SIG-M5 (cell line): ENCODE results near the gene NELL2.
"Not testable (repeated sequence)": the region's sequence is repeated elsewhere in the genome, so short reads cannot be mapped to it uniquely, and the experiment has no call there.

Experiments
- DNase-seq: peaks from one replicate; lab custom pipeline; 2025; lab: John Stamatoyannopoulos, UW

The NELL2 gene

DNA sequence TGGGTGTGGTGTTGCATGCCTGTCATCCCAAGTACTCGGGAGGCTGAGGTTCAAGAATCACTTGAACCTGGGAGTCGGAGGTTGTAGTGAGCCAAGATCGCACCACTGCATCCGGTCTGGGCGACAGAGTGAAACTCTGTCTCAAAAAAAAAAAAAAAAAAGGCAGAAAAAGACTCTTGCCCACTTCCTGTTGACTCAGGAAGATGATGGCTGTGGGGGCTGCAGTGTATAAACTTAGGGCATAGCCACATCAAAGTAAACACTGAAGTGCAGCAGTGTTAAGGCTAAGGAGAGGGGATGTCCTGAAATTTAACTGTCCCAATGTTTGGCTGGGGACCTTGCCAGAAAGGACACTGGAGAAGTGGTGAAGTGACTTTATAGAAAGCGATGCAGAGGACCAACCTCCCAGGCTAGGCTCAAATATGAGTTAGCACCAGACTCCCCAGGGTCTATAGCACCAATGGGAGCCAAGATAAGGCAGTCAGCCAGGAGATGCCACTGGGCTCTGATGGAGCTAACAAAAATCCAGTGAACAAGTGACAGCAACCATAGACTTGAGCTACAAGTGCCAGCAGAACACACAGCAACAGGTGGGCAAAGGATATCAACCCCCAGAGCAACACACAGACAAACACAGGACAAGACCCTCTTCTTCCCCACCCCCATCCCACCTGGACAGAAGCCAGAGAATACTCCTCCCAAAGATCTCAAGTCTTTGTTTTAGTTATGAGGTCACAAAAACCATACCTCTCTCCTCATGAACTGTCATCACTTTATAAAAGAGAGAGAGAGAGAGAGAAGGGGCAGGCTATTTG, 28.0 kb downstream of the NELL2 start:
- DNase-seq: no peak

DNA sequence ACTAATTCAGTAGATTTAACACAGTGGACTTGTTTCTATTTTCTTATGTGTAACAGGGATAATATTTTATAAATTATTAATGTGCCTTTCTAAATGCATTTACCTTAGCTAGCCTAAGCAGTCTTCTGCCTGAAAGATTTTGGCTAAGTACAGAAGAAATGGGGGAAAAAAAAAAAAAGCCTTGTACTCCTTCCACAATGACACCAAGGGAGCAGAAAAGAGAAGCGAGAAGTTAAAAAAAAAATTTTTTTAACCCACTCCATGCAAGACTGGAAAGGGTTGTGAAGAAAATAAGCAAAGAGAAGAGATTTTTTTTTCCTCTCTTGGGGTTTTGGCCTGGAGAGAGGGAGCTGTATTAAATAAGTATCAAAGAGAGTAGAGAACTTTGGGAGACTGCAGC, 28.7 kb downstream of the NELL2 start:
- DNase-seq: no peak

DNA sequence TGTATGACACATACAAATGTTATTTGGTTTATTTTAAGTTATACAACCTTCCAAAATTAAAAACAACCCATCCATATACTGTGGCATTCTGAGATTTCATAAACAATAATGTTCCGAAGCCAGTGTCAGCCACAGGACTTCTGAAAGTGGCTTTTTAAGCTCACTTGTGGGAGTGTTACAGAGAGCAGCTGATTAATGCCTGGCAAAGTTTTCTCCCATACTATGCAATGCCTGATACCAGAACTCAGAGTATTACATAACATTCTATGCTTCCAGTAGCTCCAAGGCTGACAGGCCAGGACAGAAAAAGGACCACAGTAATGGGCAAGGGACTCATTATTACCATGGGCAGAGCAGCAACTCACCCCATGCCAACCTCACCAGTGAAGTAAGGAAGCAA, 29.3 kb downstream of the NELL2 start:
- DNase-seq: no peak

DNA sequence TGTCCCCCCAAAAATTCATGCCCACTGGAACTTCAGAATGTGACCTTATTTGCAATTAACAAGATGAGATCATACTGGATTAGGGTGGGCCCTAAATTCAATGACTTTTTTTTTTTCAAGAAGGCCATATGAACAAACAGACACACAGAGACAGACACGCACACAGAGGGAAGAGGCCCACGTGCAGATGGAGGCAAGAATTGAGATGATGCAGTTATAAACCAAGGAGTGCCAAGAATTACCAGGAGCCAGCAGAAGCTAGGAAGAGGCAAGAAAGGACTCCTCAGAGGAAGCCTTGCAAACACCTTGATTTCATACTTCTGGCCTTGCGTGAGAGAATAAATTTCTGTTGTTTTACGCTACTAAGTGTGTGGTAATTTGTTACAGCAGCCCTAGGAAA, 33.4 kb downstream of the NELL2 start:
- no peak for DNase-seq

DNA sequence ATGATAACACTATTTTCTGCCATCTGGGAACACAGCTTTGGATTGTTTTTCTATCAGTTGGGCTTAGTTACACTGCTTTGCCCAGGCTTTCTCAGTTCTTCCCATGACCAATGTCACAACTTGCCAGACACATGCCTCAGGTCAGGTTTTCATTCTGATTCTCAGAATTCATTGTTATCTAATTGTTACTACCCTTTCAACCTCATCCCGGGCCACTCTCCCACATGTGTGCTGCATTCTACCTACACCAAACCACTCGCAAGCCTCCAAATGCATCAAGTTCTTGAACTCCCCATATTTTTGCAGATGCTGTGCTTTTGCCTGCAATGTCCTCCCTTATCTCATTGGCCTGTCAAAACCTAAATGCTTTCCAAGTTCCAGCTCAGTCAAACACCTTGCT, 36.3 kb downstream of the NELL2 start:
- no peak for DNase-seq

DNA sequence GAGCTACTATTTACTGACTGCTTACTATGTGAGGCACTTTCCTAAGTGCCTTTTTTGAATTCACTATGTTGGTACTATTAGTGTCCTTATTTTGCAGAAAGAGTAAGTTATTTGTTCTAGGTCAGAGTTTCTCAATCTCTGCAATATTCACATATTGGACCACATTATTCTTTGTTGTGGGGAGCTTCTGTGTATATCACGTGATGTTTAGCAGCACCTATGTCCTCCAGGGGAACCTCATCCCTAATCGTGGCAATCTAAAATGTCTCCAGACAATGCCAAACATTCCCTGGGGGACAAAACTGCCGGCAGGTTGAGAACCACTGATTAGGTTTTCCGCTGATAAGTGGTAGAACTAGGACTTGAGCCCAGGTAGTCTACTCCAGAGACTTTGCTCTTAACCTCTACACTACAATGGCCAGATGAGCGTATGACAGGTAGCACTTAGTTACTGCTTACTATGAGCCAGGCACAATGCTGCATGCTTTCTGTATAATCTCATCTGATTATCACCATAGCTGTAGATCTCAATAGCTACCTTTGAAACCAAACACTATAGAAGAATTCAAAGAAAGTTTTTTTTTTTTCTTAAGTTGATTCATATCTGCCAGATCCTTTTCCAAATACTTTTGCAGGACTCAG, 38.9 kb downstream of the NELL2 start:
- DNase-seq: no peak

DNA sequence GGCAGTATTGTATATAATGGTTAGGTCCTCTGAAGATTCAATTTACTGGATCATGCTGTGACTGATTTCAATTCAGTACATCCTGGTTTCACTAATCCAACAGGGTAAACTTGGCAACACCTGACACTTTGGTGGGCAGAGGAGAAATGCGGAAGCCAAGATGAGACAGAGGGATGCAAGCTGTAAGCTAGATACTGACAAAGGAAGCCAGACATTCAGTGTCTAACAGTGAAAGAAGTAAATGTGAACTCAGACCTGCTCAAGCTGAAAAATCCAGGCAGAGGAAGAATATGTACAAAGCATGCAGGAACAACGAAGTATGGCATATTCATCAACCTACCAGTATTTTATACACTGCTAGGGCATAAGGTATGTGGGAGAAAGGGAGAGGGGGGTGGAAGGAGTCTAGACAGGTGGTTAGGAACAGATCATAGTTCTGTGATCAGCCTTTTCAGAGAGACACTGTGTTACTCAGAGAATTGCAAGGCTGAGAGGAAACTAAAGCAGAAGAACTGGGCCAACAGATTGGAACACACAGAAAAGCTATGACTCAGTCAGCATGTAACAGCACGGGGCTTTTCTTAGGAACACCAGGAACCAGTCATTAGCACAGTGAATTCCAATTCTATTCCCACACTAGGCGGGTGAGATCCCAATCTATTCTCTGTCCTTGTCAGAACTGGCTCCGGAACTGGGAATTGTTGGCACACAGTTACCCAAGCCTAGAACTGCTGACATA, 40.3 kb downstream of the NELL2 start:
- DNase-seq: no peak

DNA sequence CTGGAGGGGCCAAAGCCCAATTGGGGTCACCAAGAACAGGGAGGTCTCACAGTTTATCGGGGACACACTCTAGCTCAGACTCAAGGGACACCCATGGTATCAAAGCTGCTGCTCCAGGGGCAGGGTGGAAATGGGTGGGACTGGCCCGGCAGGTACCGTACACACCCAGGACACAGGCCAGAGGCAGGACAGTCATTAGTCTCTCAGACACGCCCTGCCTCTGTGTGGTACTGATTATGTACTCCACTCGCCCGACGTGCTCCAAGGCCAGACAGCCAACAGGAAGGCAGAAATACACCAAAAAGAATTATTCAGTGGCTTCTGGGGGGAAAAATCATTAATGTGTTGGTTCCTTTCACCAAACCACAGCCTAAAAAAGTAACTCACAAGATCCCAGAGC, 41.1 kb downstream of the NELL2 start:
- not testable (repeated sequence) for DNase-seq

DNA sequence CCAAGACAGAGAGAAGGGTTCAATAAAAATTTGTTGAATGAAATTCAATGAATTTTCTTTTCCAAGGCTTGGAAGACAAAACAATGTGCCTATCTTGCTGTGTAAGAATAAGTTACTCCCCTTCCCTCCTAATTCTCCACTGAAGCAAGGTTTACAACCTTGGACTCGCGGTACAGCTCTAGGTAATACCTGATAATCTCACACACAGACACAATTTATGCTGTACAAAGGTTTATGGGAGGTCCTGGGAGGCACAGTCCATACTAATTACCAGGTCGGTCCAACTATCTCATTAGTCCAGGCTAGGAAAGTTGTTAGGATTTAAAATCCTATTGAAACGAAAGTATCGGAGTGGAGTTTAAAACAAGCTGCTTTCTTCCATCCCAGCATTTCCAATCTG, 42.6 kb downstream of the NELL2 start:
- no peak for DNase-seq

DNA sequence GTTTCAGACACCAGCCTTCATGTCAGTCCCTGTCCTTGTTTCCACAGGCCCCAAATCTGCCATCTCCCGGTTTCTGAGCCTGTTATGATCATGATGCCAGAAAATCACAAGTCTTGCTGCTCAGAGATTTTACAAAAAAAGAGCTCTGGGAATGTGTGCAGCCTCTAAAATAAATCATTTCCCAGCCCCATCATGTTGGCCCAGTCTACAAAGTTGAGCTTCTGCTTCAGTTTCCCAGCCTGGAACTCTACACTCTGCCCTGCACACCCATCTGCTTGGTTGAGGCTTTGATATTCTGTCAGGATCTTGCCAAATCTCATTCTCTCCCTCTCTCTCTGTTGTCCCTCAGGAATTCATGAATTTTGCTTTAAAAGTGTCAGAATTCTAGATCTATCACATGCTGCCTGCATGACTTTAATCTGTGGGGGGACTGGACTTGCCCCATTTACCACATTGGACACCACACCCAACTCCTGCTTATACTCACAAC, 45.5 kb downstream of the NELL2 start:
- no peak for DNase-seq

DNA sequence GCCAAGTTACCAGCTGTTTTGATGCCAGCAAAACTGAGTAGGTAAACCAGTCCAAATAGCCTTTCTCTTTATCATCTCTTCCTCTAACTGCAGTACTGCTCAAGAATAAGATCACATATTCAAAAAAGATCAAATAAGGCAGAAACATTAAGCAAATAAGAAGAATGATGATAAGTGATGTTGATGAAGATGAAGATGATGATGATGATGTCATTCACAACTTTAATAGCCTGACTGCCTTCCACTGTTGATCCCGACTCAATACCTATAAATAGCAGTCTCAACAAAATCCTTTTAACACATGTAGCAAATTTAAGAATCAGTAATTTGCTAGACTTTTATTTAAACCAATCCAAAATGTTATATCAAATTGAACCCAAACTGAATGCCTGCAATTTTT, 47.1 kb downstream of the NELL2 start:
- DNase-seq: no peak

DNA sequence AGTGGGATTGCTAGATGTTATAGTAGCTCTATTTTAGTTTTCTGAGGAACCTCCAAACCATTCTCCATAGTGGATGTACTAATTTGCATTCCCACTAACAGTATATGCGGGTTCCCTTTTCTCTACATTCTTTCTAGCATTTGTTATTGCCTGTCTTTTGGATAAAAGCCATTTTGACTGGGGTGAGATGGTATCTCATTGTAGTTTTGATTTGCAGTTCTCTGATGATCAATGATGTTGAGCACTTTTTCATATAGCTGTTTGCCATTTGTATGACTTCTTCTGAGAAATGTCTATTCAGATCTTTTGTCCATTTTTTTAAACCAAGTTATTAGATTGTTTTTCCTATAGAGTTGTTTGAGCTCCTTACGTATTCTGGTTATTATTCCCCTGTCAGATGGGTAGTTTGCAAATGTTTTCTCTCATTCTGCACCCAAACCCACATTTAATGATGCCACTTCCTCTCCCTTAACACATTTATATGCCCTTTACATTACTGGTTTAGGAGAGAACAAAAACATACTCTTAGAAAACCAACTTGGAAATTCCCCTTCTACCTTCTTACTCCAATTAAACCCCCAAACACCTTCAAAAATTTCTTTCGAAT, 48.2 kb downstream of the NELL2 start:
- DNase-seq: no peak

DNA sequence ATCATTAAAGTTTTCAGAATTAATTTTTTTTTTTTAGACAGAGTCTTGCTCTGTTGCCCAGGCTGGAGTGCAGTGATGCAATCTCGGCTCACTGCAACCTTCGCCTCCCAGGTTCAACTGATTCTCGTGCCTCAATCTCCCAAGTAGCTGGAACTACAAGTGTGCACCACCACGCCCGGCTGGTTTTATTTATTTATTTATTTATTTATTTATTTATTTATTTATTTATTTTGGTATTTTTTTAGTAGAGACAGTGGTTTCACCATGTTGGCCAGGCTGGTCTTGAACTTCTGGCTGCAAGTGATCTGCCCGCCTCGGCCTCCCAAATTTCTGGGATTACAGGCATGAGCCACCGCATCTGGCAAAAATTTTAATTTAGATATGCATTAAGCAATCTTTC, 54.4 kb downstream of the NELL2 start:
- DNase-seq: not testable (repeated sequence)

DNA sequence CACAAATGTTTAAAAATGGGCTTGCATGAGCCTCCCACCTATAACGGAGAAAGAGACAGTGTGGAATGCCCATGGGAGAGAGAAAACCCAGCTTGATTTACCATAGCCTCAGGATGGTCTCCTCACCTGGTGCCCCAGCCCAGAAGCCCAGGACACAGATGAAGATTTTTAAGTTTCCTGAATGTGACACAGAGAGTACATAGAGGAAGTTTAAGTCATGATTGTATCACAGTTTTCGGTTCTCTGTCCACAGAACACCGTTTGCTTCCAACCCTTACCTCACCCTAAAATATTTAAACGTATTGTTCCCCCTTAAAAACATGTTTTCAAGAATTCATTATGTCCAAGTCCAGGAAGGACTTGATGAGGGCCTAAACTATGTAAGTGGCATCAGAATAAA, 56.2 kb downstream of the NELL2 start:
- no peak for DNase-seq

DNA sequence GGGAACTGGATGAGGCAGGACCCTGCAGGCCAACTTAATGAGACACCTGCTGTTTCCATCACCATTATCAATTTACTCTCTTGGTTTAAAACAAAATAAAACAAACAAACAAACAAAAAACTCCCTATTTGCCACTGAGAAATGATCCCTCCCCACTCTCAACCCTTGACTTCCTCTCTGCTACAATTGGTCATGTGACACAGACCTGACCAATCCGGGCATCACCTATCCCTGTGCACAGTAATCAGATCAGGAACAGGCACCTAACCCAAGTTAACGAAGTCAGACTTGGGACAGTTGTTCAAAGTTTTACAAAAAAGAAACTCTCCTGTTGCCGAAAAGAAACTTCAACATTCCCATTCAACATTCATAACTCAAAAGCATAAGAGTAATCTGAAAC, 58.4 kb downstream of the NELL2 start:
- DNase-seq: no peak

DNA sequence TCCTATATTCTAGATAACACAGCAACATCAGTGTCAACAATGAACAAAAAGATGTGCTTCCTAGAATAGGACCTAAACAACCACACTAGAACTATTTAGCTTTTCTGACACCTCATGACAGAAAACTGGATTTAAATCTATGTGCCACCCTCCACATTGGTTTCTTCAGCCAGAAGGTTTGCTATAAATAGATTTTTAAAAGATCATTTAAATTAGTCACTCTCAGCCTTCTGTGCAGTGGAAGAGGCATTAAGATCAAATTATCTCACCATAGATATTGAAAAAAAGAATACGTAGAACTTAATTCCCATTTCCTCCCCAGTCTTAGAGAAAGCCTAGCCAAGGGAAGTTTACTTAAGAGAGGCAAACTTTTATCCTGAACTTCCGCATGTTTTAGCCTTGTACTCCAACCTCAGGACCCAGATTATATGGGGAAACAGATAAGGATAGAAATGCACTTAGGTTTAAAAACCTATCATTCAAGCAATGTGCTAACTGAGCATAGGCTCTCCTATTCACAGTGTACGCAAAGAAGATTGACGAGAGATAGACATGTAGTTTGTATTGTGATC, 59.6 kb downstream of the NELL2 start:
- no peak for DNase-seq

DNA sequence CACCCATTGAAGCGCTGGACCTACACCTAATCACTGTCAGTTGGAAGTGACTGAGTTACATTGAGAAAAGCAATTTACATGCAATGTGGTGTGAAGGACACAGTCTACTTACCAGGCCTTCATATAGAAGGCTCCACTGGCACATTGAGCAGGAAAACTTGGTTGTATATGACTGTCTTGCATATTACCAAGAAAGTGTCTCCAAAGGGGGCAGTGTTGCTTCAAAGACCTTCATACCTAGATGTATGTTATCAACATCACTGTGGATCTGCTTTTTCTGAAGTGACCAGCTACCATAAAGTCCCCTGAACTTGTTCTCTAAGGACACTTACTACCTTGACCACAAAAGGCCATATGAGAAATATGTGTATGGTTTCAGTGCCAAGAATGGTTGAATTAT, 64.1 kb downstream of the NELL2 start:
- no peak for DNase-seq

DNA sequence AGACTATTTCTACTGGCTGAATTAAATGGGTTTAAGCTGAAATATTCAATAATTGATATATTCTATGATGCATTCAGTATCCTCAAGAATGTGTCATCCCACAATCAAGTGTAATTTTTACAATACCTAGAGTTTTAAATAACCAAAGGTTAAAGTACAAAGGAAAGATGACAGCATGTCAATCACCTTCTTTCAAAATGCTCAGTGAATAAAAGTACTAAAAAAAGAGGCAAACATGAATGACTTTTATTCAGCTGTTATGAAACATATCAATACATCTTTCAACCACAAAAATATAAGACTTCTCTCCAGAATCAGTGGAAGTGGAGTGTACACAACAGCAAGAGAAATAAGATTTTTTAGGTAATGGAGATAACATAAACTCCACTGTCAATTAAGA, 72.0 kb downstream of the NELL2 start:
- DNase-seq: no peak

DNA sequence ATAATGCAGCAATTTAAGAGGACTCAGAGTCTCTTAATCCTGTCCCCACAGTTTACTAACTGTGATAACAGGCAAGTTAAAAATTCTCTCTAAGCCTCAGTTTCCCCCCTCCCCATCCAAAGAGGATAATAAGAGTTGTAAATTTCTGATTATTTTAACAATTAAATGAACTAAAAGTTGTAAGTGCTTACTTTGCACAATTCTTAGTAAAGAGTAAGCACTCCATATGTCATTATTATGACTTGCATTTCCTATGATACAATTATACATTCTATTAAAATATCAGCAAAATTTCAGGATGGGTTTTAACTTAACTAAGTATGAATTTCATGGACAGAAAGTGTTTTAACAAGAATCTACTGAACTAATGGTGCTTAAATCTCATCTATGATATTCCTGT, 80.1 kb downstream of the NELL2 start:
- DNase-seq: no peak

DNA sequence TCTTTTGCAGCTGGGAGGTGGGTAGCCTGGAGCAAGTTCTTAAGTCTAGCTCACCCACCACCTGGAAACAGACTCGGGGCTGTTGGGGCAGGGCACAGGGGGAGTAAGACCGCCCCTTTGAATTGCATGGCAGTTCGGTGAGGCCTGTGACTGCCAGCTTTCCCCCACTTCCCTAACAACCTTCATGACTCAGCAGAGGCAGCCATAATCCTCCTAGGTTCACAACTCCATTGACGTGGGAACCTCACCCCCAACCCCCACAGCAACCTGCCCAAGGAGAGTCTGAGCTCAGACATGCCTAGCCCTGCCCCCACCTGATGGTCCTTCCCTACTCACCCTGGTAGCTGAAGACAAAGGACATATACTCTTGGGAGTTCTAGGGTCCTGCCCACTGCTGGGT, 87.4 kb downstream of the NELL2 start:
- DNase-seq: no peak

DNA sequence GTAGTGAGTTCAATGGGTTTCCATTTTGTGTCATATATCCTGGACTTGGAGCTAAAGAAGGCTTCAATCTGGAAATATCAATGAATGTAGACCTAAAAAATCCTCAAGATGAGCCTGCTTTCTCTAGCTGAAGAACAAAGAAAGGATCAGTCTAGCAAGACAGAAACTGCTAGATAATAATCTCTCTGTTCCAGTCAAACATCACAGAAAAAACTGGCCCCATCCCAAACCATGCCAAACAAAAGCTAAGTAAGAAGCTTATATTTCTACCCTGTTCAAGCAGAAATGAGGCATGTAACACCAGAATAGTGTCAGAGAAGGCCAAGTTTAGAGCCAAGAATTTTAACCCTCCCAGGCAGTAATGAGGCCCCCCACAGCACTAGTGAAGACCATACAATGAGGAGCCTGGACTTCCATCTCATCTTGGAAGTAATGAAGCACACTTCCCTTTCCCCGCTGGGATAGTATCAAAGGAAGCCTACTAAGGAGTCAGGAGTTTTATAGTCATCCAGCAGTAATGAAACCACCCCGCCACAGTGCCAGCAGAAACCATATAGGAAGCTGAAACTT, 95.8 kb downstream of the NELL2 start:
- no peak for DNase-seq

DNA sequence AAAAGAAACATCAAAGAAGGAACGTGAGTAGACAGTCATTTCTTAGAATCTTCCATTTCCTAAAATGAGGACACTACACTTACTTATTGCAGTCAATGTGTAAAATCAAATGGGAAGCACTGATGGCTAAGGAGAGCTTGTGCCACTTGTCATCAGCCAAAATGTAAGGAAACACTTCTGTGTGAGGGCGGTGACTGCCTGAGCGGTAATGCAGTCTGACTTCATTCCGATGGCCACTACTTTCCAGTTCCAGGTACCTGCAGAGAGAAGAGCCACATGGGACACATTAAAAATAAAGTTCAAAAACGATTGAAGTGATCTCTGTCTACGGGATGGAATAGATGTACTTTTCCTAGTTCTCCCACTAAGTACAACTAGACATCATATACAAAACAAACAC, 96.3 kb downstream of the NELL2 start:
- no peak for DNase-seq
